HG03064 (cell line): Measurements from ENCODE around the gene CDK5RAP1.
"Not testable (repeated sequence)": the region's sequence is repeated elsewhere in the genome, so short reads cannot be mapped to it uniquely, and the experiment has no call there.

Experiments
- ATAC-seq: cut with Tn5 transposase; IDR thresholded peaks from one replicate; pipeline ENCODE4 v1.9.1; 2021; ENCODE audit warnings: low read depth; ENCODE audit not compliant: unreplicated experiment

Gene CDK5RAP1, protein sequence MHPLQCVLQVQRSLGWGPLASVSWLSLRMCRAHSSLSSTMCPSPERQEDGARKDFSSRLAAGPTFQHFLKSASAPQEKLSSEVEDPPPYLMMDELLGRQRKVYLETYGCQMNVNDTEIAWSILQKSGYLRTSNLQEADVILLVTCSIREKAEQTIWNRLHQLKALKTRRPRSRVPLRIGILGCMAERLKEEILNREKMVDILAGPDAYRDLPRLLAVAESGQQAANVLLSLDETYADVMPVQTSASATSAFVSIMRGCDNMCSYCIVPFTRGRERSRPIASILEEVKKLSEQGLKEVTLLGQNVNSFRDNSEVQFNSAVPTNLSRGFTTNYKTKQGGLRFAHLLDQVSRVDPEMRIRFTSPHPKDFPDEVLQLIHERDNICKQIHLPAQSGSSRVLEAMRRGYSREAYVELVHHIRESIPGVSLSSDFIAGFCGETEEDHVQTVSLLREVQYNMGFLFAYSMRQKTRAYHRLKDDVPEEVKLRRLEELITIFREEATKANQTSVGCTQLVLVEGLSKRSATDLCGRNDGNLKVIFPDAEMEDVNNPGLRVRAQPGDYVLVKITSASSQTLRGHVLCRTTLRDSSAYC

DNA sequence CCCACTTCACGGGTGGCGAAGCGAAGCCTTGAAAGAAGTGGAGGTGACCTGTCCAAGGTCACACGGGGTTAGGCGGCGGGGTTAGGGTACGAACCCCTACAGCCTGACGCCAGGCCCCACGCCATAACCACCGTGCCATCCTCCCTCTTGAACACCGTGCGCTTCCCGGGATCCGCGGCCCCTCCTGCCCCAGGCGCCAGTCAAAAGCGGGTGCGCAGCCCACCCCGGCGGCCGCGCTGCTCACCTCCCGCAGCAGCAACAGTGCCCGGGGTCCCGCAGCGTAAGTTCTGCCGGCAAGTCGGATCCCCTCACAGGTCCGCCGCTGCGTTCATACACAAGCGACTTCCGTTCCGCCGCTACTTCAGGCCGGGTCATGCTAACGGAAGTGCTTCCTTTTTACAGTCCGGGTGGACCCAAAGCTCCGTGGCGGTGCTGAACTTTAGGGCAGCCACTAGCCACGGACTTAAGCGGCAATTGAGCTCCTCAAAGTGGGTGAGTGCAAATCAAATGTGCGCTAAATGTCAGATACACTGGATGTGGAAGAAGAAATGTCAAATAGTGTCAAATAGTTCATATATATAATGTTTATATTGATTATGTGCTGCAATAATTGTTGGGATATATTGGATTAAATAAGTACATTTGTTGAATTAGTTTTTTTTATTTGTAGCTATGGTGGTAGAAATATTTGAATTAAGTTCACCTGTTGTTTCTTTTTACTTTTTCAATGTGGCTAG lies at the start of gene CDK5RAP1:
Gene CDK5RAP1 (minus strand): TSS at position 336 of the 737 bp plus-strand sequence. CDS start 4,455 bp downstream, outside the sequence.
- ATAC-seq = peak; percentile 65

DNA sequence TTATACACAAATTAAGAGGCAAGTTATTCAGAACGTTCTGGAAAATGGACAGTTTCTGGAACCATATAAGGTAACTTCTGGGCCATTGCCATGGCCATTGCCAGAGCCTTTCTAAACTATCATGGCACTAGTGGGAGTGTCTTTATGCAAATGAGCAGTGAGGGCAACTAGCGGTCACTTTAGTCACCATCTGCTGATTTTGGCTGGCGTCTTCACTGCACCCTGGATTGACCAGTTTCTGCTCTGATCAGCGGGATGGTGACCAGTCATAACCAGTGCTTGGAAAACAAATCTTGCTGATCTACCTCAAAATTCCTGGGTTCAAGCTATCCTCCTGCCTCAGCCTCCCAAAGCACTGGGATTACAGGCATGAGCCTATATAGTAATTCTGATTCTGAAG lies 49.5 kb upstream of the CDK5RAP1 start:
- no peak for ATAC-seq

DNA sequence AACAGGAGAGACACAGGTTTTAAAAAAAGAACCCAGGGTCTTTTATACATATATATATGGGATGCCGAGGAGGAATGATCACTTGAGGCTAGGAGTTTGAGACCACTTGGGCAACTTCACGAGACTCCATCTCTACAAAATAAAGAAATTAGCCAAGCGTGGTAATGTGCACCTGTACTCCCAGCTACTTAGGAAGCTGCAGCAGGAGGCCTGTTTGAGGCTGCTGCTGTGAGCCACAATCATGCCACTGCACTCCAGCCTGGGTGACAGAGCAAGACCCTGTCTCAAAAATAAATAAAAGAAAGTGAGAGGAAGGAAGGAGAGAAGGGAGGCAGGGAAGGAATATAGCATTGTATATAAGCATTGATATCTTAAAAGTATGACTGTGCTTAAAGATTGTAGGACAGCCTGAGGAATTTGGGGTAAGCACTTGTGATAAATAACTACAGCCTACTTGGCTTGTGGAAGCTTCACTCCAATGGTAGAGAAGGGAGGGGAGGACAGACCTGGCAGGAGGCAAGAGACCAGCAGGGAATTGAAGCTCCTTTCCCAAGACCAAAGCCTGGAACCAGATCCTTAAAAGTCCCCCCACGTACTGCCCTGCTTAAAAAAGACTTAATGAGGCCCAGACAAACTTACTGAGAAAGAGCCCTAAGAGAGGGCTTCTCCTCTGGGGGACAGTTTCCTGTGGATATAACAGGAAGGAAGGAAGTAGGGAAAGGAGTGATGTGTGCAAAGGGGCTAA lies 44.7 kb upstream of the CDK5RAP1 start:
- no peak for ATAC-seq

DNA sequence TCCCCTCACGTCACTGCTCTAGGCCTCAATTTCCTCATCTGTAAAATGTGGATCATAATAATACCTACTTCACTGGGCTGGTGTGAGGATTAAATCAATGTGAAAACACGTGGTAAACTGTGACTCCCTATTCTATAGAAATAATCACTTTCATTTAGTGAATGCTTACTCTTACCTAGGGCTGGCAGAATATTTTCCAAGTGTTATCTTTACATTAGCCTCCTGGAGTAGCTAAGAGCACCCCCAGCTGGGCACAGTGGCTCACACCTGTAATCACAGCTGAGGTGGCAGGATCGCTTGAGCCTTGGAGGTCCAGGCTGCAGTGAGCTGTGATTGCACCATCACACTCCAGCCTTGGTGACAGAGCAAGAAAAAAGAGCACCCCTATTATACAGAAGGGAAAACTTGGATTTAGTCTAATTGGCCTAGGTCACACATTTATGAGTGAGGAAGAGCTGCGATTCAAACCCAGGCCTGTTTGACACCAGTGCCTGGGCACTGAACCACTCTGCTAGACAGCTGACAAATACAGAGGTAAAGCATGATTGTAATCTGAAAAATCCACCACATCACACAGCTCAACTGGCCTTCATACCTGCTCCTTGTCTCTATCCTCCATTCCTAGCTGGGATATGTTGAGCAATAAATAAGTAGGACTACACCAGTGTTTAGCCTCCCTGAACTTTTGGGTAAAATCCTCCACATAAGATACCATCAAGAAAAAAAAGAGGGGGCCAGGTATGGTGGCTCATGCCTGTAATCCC lies 43.7 kb upstream of the CDK5RAP1 start:
- no peak for ATAC-seq

DNA sequence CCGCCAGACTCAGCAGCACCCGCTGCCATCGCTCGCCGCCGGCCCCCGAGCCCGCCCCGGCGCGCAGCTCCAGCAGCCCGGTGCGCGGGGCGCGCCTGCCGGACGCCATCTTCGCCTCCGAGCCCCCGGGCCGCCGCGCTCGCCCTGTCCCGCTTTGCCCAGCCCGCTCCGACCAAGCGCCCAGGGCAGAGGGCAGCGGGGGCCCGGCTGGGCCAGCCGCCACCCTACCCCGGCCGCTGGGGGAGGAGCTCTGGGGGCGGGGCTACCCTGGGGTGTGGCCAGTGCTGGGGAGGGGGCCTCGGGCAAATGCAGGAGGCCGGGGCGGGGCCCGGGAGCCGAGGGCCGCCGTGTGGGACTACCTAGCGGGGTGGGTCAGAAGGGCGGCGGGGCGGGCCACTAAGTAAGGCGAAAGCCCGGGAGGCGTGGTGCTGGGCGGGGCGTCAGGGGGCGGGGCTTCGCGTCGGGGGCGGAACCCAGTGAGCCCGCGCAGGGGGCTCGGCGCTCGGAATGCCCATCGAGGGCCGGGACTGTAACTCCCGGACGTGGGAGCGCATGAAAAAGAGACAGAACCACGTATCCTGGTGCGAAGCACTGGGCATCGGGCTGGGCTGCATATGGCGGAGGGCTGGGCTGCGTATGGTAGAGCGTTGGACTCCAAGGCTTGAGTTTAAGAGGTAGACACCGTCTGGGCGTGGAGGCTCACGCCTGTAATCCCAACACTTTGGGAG lies 42.4 kb upstream of the CDK5RAP1 start, which contains the start of gene SNTA1:
Gene SNTA1 (minus strand): TSS at position 252 of the 728 bp plus-strand sequence. CDS start 143 bp downstream, at position 109.
- ATAC-seq = no peak

DNA sequence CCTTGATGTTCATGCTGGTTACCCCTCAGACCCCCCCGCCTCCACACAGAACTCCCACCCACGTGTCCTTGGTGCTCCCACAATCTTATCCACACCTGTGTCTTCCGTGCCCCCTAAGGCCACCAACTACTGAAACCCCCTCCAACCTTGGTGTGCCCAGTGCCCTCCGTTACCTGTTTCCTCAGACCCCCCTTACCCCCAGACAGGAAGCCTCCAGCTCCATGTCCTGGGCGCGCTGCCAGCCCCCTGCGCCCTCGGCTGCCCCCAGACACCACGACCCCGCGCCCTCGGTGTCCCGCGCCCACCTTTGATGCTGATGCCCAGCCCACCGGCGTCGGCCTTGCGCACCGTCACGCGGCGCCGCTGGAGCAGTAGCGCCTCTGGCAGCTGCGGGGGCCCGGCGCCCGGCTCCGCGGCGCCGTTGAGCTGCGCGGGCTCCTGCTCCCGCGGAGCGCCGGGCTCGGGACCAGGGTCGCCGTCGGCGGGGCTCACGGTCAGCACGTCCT lies 41.7 kb upstream of the CDK5RAP1 start:
- no peak for ATAC-seq

DNA sequence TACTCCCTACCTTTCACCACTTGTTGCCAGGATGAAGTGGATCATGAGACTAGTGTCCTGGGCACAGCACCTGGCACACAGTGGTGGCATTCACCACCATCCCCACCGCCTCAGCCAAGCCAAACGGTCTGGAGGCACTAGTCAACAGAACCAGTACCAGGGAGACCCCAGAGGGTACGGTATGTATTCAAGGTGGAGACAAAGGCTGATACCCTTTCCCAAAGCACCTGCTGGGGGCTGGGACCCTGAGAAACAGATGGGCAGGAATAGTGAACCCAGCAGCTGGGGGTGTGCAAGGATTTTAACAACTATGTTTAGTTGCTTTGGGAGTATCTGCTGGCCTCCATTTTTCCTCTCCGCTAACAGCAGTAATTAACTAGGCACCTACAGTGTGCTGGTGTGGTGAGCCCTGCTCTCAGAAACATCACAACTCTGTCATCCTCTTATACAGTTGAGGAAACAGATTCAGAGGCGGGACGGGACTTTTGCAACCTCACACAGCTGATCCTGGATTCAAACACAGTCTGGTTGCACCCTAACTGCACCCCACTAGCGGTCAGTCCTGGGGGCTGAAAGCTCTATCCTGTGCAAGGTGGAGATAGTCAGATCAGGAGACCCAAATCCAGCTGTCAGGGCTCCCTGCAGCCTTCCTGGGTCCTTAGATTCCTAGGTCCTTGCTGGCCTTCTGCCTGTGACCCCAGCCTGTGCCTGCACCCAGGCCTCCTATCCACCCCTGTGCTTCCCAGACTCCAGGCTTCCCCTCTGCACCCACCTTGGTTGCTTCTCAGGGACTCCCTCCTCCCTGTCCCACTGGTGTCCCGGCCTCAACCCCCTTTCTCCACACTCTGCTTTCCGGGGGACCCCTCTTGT lies 41.1 kb upstream of the CDK5RAP1 start:
- no peak for ATAC-seq

DNA sequence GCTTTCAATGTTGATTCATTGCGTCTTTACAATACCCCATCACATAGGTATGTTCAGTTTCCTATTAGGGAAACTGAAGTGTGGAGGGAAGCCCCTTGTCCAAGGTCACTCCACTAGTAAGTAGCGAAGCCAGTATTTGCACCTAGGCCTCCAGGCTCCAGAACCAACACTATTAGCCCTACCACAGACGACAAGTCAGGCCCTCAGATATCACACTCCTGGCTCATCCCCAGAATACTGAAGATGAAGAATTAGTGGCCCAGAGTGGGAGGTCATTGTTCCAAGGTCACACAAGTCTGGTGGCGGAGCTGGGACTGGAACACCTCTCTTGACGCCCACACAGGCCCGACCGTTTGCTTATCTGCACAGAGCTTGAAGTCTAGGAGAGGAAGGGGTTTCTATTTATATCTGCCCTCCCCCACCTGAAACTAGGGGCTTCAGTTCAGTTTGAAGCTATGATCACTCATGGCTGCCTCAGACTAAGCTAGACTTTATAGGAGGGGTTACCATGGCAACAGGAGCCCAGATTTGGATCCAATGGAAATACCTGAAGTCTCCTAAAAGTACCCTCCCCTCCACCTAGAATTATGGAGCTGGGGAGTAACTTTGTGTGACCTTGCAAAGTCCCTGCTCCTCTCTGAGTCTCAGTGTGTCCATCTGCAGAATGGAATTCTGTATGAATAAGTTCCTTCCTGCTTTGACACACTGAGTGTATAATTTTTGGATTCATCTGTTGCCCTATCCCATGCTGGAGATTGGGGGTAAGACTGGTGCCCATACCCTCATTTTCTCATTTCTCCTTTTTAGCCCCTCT lies 40.0 kb upstream of the CDK5RAP1 start:
- no peak for ATAC-seq

DNA sequence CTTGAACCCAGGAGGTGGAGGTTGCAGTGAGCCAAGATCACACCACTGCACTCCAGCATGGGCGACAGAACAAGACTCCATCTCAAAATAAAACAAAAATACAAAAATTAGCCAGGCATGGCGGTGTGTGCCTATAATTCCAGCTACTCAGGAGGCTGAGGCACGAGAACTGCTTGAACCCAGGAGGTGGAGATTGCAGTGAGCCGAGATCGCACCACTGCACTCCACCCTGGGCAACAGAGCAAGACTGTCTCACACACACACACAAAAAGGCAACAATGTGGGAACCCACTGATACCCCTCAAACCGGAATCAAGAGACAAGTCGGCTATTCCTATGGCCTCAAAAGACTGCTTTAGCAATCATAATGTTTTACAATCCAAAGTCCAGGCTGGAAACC lies 39.2 kb upstream of the CDK5RAP1 start:
- not testable (repeated sequence) for ATAC-seq

DNA sequence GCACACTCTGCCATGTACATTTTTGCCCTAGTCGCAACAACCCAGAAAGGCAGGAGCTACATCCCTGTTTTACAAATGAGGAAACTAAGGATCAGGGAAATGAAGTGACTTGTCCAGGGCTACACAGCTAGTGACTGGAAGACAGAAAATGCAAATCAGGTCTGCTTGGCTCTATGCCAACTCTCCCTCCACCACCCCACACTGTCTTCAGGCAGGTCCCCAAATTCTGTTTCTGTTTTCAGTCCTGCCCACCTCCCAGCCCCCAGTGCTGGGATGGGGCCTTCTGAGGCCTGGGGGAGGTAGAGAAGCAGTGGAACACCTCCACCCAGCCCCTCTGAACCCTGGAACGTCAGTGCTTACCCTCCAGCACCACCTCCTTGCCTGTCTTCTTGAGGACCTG lies 37.2 kb upstream of the CDK5RAP1 start:
- no peak for ATAC-seq

DNA sequence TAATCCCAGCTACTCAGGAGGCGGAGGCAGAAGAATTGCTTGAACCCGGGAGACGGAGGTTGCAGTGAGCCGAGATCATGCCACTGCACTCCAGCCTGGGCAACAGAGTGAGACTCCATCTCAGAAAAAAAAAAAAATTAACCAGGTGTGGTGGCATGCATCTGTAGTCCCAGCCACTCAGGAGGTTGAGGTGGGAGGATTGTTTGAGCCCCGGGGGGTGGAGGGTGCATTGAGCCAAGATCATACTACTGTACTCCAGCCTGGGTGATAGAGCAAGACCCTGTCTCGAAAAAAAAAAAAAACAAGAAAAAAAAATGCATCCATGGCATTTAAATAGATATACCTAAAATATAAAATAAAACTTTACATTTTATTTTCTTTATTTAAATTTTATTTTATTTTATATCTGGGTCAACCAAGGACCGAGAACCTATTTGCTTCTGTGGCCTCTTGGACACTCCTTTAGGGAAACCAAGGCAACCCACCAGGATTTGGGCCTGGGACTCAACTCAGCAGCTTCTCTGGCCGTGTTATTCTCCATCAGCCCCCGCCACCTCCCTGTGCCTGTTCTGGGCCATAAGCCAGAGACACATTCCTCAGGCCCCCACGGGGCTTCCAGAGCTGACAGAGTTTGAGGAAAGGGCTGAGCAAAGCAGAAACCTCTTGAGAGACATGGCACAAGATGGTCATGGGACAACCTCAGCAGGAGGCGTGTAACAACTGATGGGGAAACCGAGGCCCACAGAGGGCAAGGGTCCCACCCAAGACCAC lies 36.0 kb upstream of the CDK5RAP1 start:
- no peak for ATAC-seq

DNA sequence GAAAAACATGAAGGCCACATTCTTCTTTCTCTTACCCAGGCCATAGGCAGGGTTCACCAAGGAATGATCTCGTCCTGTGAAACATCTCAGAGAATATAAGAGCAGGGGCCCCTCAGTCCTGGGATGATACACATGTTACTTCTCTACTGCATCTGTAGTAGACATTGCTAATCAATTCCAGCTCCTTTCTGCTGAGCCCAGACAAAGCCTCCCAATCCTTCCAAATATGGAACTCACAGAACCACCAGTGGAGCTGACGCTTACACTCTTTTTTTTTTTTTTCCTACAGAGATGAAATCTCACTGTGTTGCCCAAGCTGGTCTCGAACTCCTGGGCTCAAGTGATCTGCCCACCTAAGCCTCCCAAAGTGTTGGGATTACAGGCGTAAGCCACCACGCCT lies 33.1 kb upstream of the CDK5RAP1 start:
- no peak for ATAC-seq

DNA sequence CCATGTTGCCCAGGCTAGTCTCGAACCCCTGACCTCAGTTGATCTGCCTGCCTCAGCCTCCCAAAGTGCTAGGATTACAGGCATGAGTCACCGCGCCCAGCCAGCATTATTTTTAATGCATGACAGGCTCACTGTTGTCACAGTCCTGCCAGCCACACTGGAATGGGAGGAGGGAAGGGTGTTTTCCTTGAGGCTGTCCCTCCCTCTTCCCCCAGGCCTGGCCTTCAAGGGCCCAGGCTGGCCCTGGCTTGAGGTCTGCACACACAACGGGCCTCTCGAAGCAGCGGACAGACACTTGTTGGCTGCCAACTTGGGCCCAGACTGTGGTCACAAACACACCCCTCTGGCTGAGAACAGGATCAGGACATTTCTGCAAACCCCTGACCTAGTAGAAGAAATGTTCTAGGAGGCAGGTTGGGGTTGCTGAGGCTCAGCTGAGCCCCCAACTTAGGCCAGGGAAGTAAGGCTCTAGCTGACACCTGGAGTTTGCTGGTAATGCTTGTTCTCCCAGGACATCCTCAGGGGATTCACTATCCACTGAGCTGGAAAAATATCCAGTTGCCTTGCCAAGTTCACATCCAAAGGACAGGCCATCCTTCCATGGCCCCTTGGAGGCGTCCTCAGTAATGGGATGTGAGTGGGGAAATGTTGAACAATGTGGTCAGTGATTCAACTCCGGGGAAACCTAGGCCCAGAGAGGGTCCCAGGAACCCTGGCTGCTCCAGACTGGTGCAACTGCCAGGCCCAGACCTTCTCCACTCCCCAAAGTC lies 32.3 kb upstream of the CDK5RAP1 start:
- no peak for ATAC-seq

DNA sequence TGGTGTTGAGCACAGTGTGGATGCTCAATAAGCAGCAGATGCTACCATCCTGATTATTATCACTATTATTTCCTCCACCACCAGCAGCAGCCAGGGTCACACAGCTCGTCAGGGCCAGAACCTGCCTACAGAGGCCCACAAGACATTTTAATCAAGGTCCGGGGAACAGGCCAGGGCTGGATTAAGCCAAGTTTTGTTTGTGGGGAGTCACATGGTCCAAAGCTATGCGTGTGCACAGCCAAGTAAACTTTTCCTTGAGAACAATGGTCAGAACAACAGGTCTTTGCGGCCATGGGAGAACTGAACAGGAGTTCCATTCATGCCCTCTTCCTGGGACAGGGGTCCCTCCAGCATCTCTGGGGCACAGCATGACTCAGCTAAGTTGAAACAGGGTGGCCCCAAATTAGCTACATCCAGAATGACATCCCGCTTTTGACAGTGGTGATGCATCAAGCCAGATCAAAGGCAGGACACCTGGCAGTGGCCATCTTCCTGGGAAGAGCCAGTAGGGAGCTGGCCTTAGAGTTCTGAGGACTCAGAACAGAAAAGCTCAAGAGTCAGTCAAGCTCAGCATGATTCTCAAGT lies 30.6 kb upstream of the CDK5RAP1 start:
- ATAC-seq = no peak

DNA sequence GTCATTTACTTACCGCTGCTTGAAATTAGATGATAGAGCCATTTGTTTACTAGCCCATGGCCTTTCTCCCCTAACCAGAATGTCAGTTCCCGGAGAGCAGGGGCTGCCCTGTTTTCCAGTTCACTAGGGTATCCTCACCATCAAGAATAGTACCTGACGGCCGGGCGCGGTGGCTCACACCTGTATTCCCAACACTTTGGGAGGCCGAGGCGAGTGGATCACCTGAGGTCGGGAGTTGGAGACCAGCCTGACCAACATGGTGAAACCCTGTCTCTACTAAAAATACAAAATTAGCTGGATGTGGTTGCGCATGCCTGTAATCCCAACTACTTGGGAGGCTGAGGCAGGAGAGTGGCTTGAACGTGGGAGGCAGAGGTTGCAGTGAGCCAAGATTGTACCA lies 22.6 kb upstream of the CDK5RAP1 start:
- ATAC-seq = not testable (repeated sequence)
